Measurements from ENCODE around the gene TMEM229A. TPM values are rescaled to one million over a fixed set of nuclear protein-coding genes. Genes with fewer than 3 reads are reported as not detected.

The TMEM229A gene
- polyA plus RNA-seq, 1 donor (not counting 4 experiments of a cell fraction or from before 2014, with no cell fraction given): not detected

- no peaks in the 10 kb centered on the region for H4K20me1 ChIP-seq (ENCODE audit: control insufficient read depth, extremely low read depth, insufficient read depth, low read length)
- H3K27ac ChIP-seq (ENCODE audit: control insufficient read depth, insufficient read depth, low read length): no peak overlapping the region
- dilution Hi-C loops (cut with MboI; ENCODE audit: extremely low pct_ligation_motif_present, low sequenced_read_pairs): no loop called here
Measured at GRCh38 chr7:123992913-123993518, 39.9 kb downstream of the TMEM229A start.

GRCh38 chr7:123987445-123987844, 45.4 kb downstream of the TMEM229A start:
- FAIRE-seq (no peak), DNase-seq (ENCODE audit: low read depth, low spot score) (no peak)
- Histone ChIP-seq H3K4me2 (ENCODE audit: control insufficient read depth, extremely low read depth, insufficient read depth, low read depth, low read length) (no peak overlapping the region), H2AFZ (ENCODE audit: control insufficient read depth, low read length) (no peak overlapping the region), H3K27me3 (ENCODE audit: control insufficient read depth, extremely low read depth, insufficient read depth, low read length) (no peaks in the 10 kb centered on the region), H3K27ac (ENCODE audit: control insufficient read depth, insufficient read depth, low read length) (no peak overlapping the region), H3K9me1 (ENCODE audit: control insufficient read depth, extremely low read depth, insufficient read depth, low read length) (no peaks in the 10 kb centered on the region), H3K4me1 (ENCODE audit: control insufficient read depth, extremely low read depth, insufficient read depth, low read length) (no peaks in the 10 kb centered on the region), H3K4me3 (ENCODE audit: control insufficient read depth in 2 of 3, extremely low read depth in 1 of 3, insufficient read depth in 2 of 3, low read depth in 1 of 3, low read length in 3 of 3) (no peak overlapping the region), H3K9ac (ENCODE audit: control insufficient read depth, extremely low read depth, insufficient read depth, low read length) (no peak overlapping the region), H3K9me3 (ENCODE audit: control insufficient read depth, low read depth, low read length) (no peaks in the 10 kb centered on the region), H3K79me2 (ENCODE audit: control insufficient read depth, insufficient read depth, low read length) (no peaks in the 10 kb centered on the region), H3K36me3 (ENCODE audit: control insufficient read depth in 2 of 2, extremely low read depth in 1 of 2, insufficient read depth in 2 of 2, low read length in 2 of 2) (no peaks in the 10 kb centered on the region), H4K20me1 (ENCODE audit: control insufficient read depth, extremely low read depth, insufficient read depth, low read length) (no peaks in the 10 kb centered on the region)
- dilution Hi-C loops (cut with MboI; ENCODE audit: extremely low pct_ligation_motif_present, low sequenced_read_pairs): no loop called here
- TF ChIP-seq EZH2 (IDR thresholded peaks at IDR 0.05; ENCODE audit: low read length): no peak
- no peak for TF ChIP-seq CTCF (optimal IDR thresholded peaks at IDR 0.05 in 1 of 3, IDR thresholded peaks at IDR 0.05 in 1 of 3, conservative IDR thresholded peaks at IDR 0.05 in 1 of 3; ENCODE audit: extremely low read depth in 1 of 3, insufficient read depth in 2 of 3, low read length in 3 of 3)

More at GRCh38 chr7:123992913-123993518, 39.9 kb downstream of the TMEM229A start:
- no peaks in the 10 kb centered on the region for H3K4me1 ChIP-seq (ENCODE audit: control insufficient read depth, extremely low read depth, insufficient read depth, low read length)
- H3K4me2 ChIP-seq (ENCODE audit: control insufficient read depth, extremely low read depth, insufficient read depth, low read depth, low read length): no peak overlapping the region
- no peaks in the 10 kb centered on the region for H3K9me1 ChIP-seq (ENCODE audit: control insufficient read depth, extremely low read depth, insufficient read depth, low read length)
- H3K27me3 ChIP-seq (ENCODE audit: control insufficient read depth, extremely low read depth, insufficient read depth, low read length): no peaks in the 10 kb centered on the region
- H3K36me3 ChIP-seq (ENCODE audit: control insufficient read depth in 2 of 2, extremely low read depth in 1 of 2, insufficient read depth in 2 of 2, low read length in 2 of 2): no peaks in the 10 kb centered on the region
- DNase-seq (ENCODE audit: low read depth, low spot score): no peak
- H3K4me3 ChIP-seq (ENCODE audit: control insufficient read depth in 2 of 3, extremely low read depth in 1 of 3, insufficient read depth in 2 of 3, low read depth in 1 of 3, low read length in 3 of 3): no peak overlapping the region
- no peak for FAIRE-seq
- TF ChIP-seq EZH2 (IDR thresholded peaks at IDR 0.05; ENCODE audit: low read length) (no peak), CTCF (optimal IDR thresholded peaks at IDR 0.05 in 1 of 3, IDR thresholded peaks at IDR 0.05 in 1 of 3, conservative IDR thresholded peaks at IDR 0.05 in 1 of 3; ENCODE audit: extremely low read depth in 1 of 3, insufficient read depth in 2 of 3, low read length in 3 of 3) (no peak)
- no peak overlapping the region for H3K9ac ChIP-seq (ENCODE audit: control insufficient read depth, extremely low read depth, insufficient read depth, low read length)
- no peaks in the 10 kb centered on the region for H3K9me3 ChIP-seq (ENCODE audit: control insufficient read depth, low read depth, low read length)
- no peak overlapping the region for H2AFZ ChIP-seq (ENCODE audit: control insufficient read depth, low read length)
- no peaks in the 10 kb centered on the region for H3K79me2 ChIP-seq (ENCODE audit: control insufficient read depth, insufficient read depth, low read length)

Other genes starting within 250 kb of the TMEM229A start
- 0.25 to 0.39 TPM (median 0.26 TPM) in 3 replicates for gene HYAL4, start 187.9 kb downstream of the TMEM229A start, polyA plus RNA-seq
- not detected in 3 replicates for gene SPAM1, start 107.8 kb downstream of the TMEM229A start, polyA plus RNA-seq